Kidney (tissue), 14 donors: Measurements from ENCODE around the gene HECTD2. TPM values are rescaled to one million over a fixed set of nuclear protein-coding genes. Genes with fewer than 3 reads are reported as not detected.
"Not testable (repeated sequence)": the region's sequence is repeated elsewhere in the genome, so short reads cannot be mapped to it uniquely, and the experiment has no call there.

Experiments
- DNase-seq, 5 donors: peaks; one replicate each; pipeline ENCODE4 v3.0.0-alpha.2; 2013 to 2020
- FAIRE-seq: peaks from 2 replicates; lab custom pipeline; 2012; peaks lifted over from hg19 to GRCh38; lab: Jason Lieb, UNC
- H3K27ac ChIP-seq, 2 donors: one replicate each; pipeline ENCODE4 v1.7.0; 2013; ENCODE audit warnings: low read depth in 2 of 2, low read length in 2 of 2, inconsistent platforms in 1 of 2
- H3K27me3 ChIP-seq: one replicate; pipeline ENCODE4 v1.7.1; 2013; ENCODE audit warnings: low read length, inconsistent platforms; ENCODE audit not compliant: control insufficient read depth, insufficient read depth
- H3K36me3 ChIP-seq, 3 donors: one replicate each; pipeline versions ENCODE4 v1.7.0 to v1.7.1; 2013; ENCODE audit warnings: low read length in 3 of 3, control low read depth in 1 of 3, inconsistent platforms in 1 of 3; ENCODE audit not compliant: insufficient read depth in 3 of 3, control insufficient read depth in 2 of 3
- H3K4me1 ChIP-seq, 3 donors: one replicate each; pipeline versions ENCODE4 v1.7.0 to v1.7.1; 2013; ENCODE audit warnings: low read length in 3 of 3, inconsistent platforms in 1 of 3, low read depth in 1 of 3; ENCODE audit not compliant: control insufficient read depth in 2 of 3, insufficient read depth in 2 of 3
- H3K4me3 ChIP-seq, 3 donors: one replicate each; pipeline versions ENCODE4 v1.7.0 to v1.8.1; 2013; ENCODE audit warnings: low read length in 3 of 3, control low read depth in 1 of 3, inconsistent platforms in 1 of 3
- H3K9ac ChIP-seq, 3 donors: one replicate each; pipeline versions ENCODE4 v1.7.0 to v1.7.1; 2013; ENCODE audit warnings: low read length in 3 of 3, control low read depth in 1 of 3, inconsistent platforms in 1 of 3
- H3K9me3 ChIP-seq, 3 donors: one replicate each; pipeline versions ENCODE4 v1.7.0 to v1.7.1; 2013; ENCODE audit warnings: low read length in 3 of 3, control low read depth in 1 of 3, inconsistent platforms in 1 of 3; ENCODE audit not compliant: control insufficient read depth in 2 of 3, insufficient read depth in 1 of 3
- CTCF ChIP-seq: IDR thresholded peaks from 3 replicates; pipeline ENCODE4 v1.5.1; 2012; ENCODE audit warnings: mild to moderate bottlenecking, moderate library complexity, borderline replicate concordance; ENCODE audit not compliant: insufficient read depth; ENCODE audit errors: extremely low read depth
- intact Hi-C: fragments of 100-400 bp; cut with DNase I; formaldehyde crosslinking; loops from one replicate; pipeline ENCODE4 v1.11.1; 2022
- polyA plus RNA-seq: library from polyadenylated mRNA; stranded (reverse); fragments of 350-450 nt; fragmentation: Illumina TruSeq; extraction: RNeasy Lipid Tissue Mini Kit (QIAGEN cat#74804); gene quantifications from one replicate; pipeline ENCODE4 v1.2.3, GENCODE V29; 2014; ENCODE audit warnings: low read depth, low replicate concordance; ENCODE audit not compliant: insufficient read depth
- total RNA-seq: library from RNA; stranded (reverse); fragmentation: NEBNext Ultra II Directional; extraction: Animal tissue kit (Norgen Biotek cat#: 25700); gene quantifications from one replicate; pipeline ENCODE4 v1.2.1, GENCODE V29; 2021
- donor health status: control.
- donor health status: control.
- donor health status: control.
- donor health status: control.
- donor health status: control.
- donor health status: DM: yes; HTN: yes; CAD: no.
- donor health status: Normal renal cell carcinoma (clear cell type).

The HECTD2 gene
- total and polyA plus RNA-seq, 2 donors from 2014 or later: 4.5 to 12.2 TPM

- no peaks in the 10 kb centered on the region for H3K9me3 ChIP-seq
- H3K27me3 ChIP-seq: no peaks in the 10 kb centered on the region
- no peak for DNase-seq
- no peak overlapping the region for H3K27ac ChIP-seq
- no peak overlapping the region for H3K9ac ChIP-seq
- no peak for TF ChIP-seq CTCF
- H3K4me3 ChIP-seq: no peak overlapping the region
- intact Hi-C loops: no loop called here
- no peaks in the 10 kb centered on the region for H3K36me3 ChIP-seq
- no peak for FAIRE-seq
- H3K4me1 ChIP-seq: no peaks in the 10 kb centered on the region
These were observed 43.4 kb upstream of the HECTD2 start for GRCh38 chr10:91366704-91367103.

- H3K27ac ChIP-seq: no peak overlapping the region
- no peaks in the 10 kb centered on the region for H3K36me3 ChIP-seq
- TF ChIP-seq CTCF: no peak
- FAIRE-seq: no peak
- DNase-seq: no peak
- no peaks in the 10 kb centered on the region for H3K27me3 ChIP-seq
- no peaks in the 10 kb centered on the region for H3K4me1 ChIP-seq
- no peak overlapping the region for H3K9ac ChIP-seq
- no peak overlapping the region for H3K4me3 ChIP-seq
- intact Hi-C loops: no loop called here
- no peaks in the 10 kb centered on the region for H3K9me3 ChIP-seq
These were observed 43.0 kb upstream of the HECTD2 start for GRCh38 chr10:91367127-91367531.

DNA sequence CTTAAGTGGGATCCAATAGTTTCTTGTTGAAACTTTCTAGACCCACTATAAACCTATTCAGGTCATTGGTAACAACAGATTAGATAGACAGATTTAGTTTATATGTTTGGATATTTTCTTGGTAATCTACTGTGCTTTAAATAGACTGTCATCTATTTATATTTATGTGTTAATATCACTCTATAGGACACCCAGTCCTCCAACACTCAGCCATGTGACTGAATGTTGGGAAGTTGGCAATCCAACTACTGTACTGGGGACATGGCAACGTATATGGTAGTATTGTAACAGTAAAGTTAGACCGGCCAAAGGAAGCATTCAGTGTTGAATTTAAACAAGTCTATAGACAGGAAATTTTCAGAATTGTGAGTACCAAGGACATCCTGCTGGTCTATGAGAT, 42.6 kb upstream of the HECTD2 start:
- Histone ChIP-seq H3K36me3 (no peaks in the 10 kb centered on the region), H3K4me3 (no peak overlapping the region), H3K9ac (no peak overlapping the region), H3K4me1 (no peaks in the 10 kb centered on the region), H3K27me3 (no peaks in the 10 kb centered on the region), H3K27ac (no peak overlapping the region), H3K9me3 (no peaks in the 10 kb centered on the region)
- no peak for TF ChIP-seq CTCF
- intact Hi-C loops: no loop called here
- DNase-seq: no peak
- FAIRE-seq: no peak

DNA sequence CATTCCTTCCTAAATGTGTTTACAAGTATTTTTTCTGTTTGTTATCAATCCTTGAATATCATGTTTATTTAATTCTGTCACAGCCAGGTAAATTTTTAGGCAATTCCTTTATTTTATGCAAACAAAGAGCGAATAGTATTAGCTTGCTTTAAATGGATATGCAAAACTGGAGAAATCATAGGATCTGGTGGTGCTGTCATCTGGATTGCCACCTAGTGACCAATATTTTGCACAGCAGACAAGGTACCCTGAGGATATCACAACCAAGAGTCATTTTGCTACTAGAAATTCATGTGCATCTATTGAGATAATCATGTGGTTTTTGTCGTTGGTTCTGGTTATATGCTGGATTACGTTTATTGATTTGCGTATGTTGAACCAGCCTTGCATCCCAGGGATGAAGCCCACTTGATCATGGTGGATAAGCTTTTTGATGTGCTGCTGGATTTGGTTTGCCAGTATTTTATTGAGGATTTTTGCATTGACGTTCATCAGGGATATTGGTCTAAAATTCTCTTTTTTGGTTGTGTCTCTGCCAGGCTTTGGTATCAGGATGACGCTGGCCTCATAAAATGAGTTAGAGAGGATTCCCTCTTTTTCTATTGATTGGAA, 40.1 kb upstream of the HECTD2 start:
- H3K27me3 ChIP-seq, H3K4me1 ChIP-seq, intact Hi-C loops, H3K9ac ChIP-seq, H3K27ac ChIP-seq, H3K36me3 ChIP-seq, H3K4me3 ChIP-seq: not testable (repeated sequence)
- peak in 1 of 5 donors; percentile 11 for DNase-seq
- peaks cover 0 to 12% (median 3%) of the 10 kb centered on the region in 3 donors for H3K9me3 ChIP-seq
- FAIRE-seq: peak; percentile 17
- peak; percentile 27 for TF ChIP-seq CTCF
